ENCODE results near the gene EPAS1.

EPAS1 gene

GRCh38 chr2:46361920-46362666 lies 64.9 kb downstream of the EPAS1 start:
- no peak for DNase-seq (ENCODE audit: extremely low read depth in 1 of 2, low read depth in 1 of 2)

GRCh38 chr2:46362667-46363012 lies 65.4 kb downstream of the EPAS1 start:
- DNase-seq (ENCODE audit: extremely low read depth in 1 of 2, low read depth in 1 of 2), result no peak

- no peak for DNase-seq (ENCODE audit: extremely low read depth in 1 of 2, low read depth in 1 of 2)
Measured at GRCh38 chr2:46363535-46364170, 66.4 kb downstream of the EPAS1 start.

GRCh38 chr2:46364797-46365457 lies 67.7 kb downstream of the EPAS1 start:
- DNase-seq (ENCODE audit: extremely low read depth in 1 of 2, low read depth in 1 of 2), result no peak

GRCh38 chr2:46365913-46366667 lies 68.9 kb downstream of the EPAS1 start:
- no peak for DNase-seq (ENCODE audit: extremely low read depth in 1 of 2, low read depth in 1 of 2)

GRCh38 chr2:46366668-46367052 lies 69.5 kb downstream of the EPAS1 start:
- no peak for DNase-seq (ENCODE audit: extremely low read depth in 1 of 2, low read depth in 1 of 2)

GRCh38 chr2:46367286-46367685 lies 70.1 kb downstream of the EPAS1 start:
- DNase-seq (ENCODE audit: extremely low read depth in 1 of 2, low read depth in 1 of 2), result no peak

GRCh38 chr2:46368401-46368800 lies 71.2 kb downstream of the EPAS1 start:
- no peak for DNase-seq (ENCODE audit: extremely low read depth in 1 of 2, low read depth in 1 of 2)

GRCh38 chr2:46369783-46370182 lies 72.6 kb downstream of the EPAS1 start:
- no peak for DNase-seq (ENCODE audit: extremely low read depth in 1 of 2, low read depth in 1 of 2)

- no peak for DNase-seq (ENCODE audit: extremely low read depth in 1 of 2, low read depth in 1 of 2)
Measured at GRCh38 chr2:46371854-46372253, 74.6 kb downstream of the EPAS1 start.

- DNase-seq (ENCODE audit: extremely low read depth in 1 of 2, low read depth in 1 of 2), result no peak
Measured at GRCh38 chr2:46372475-46372874, 75.3 kb downstream of the EPAS1 start.

- DNase-seq (ENCODE audit: extremely low read depth in 1 of 2, low read depth in 1 of 2), result no peak
Measured at GRCh38 chr2:46373238-46373637, 76.0 kb downstream of the EPAS1 start.

- DNase-seq (ENCODE audit: extremely low read depth in 1 of 2, low read depth in 1 of 2), result no peak
Measured at GRCh38 chr2:46375566-46376125, 78.4 kb downstream of the EPAS1 start.

- no peak for DNase-seq (ENCODE audit: extremely low read depth in 1 of 2, low read depth in 1 of 2)
Measured at GRCh38 chr2:46376586-46376985, 79.4 kb downstream of the EPAS1 start.

- no peak for DNase-seq (ENCODE audit: extremely low read depth in 1 of 2, low read depth in 1 of 2)
Measured at GRCh38 chr2:46377101-46377581, 79.9 kb downstream of the EPAS1 start.

GRCh38 chr2:46377666-46378560 lies 80.7 kb downstream of the EPAS1 start:
- DNase-seq (ENCODE audit: extremely low read depth in 1 of 2, low read depth in 1 of 2), result no peak

- DNase-seq (ENCODE audit: extremely low read depth in 1 of 2, low read depth in 1 of 2), result no peak
Measured at GRCh38 chr2:46378616-46379015, 81.4 kb downstream of the EPAS1 start.

- DNase-seq (ENCODE audit: extremely low read depth in 1 of 2, low read depth in 1 of 2), result no peak
Measured at GRCh38 chr2:46379213-46380037, 82.2 kb downstream of the EPAS1 start.
